D721Med (cell line): ENCODE measurements around the gene FASTKD1.
"Not testable (repeated sequence)": the region's sequence is repeated elsewhere in the genome, so short reads cannot be mapped to it uniquely, and the experiment has no call there.

Experiments used
- DNase-seq: peaks from one replicate; pipeline ENCODE4 v3.0.0; 2011; ENCODE audit warnings: low spot score; ENCODE audit not compliant: insufficient read length
- FAIRE-seq: peaks from 2 replicates; lab custom pipeline; 2011; peaks lifted over from hg19 to GRCh38; lab: Jason Lieb, UNC
- CTCF ChIP-seq: IDR thresholded peaks from 2 replicates; pipeline ENCODE4 v1.5.1; 2012; ENCODE audit warnings: mild to moderate bottlenecking, control low read depth; ENCODE audit not compliant: insufficient read depth; ENCODE audit errors: missing control alignments

Gene FASTKD1

GRCh38 chr2:169561364-169561763 is 12.3 kb downstream of the FASTKD1 start:
- DNase-seq (no peak), FAIRE-seq (no peak)
- TF ChIP-seq CTCF: no peak

- TF ChIP-seq CTCF: no peak
- FAIRE-seq (no peak), DNase-seq (no peak)
These were observed 26.9 kb downstream of the FASTKD1 start for GRCh38 chr2:169546756-169547155.

- TF ChIP-seq CTCF: no peak
- FAIRE-seq (no peak), DNase-seq (no peak)
These were observed 31.2 kb downstream of the FASTKD1 start for GRCh38 chr2:169542433-169542832.

- no peak for TF ChIP-seq CTCF
- FAIRE-seq (no peak), DNase-seq (no peak)
These were observed 33.5 kb downstream of the FASTKD1 start for GRCh38 chr2:169540146-169540545.

GRCh38 chr2:169539460-169539859 is 34.2 kb downstream of the FASTKD1 start:
- DNase-seq, FAIRE-seq: not testable (repeated sequence)

- FAIRE-seq (peak; percentile 88), DNase-seq (no peak)
- TF ChIP-seq CTCF: peak; percentile 76
These were observed 45.4 kb downstream of the FASTKD1 start for GRCh38 chr2:169528271-169528701.

GRCh38 chr2:169526451-169526850 is 47.2 kb downstream of the FASTKD1 start:
- DNase-seq (no peak), FAIRE-seq (no peak)
- no peak for TF ChIP-seq CTCF

- no peak for TF ChIP-seq CTCF
- no peak for DNase-seq
- no peak for FAIRE-seq
These were observed 48.2 kb downstream of the FASTKD1 start for GRCh38 chr2:169525434-169525833.
